ENCODE data around the gene IMPA2.

IMPA2 gene

DNA sequence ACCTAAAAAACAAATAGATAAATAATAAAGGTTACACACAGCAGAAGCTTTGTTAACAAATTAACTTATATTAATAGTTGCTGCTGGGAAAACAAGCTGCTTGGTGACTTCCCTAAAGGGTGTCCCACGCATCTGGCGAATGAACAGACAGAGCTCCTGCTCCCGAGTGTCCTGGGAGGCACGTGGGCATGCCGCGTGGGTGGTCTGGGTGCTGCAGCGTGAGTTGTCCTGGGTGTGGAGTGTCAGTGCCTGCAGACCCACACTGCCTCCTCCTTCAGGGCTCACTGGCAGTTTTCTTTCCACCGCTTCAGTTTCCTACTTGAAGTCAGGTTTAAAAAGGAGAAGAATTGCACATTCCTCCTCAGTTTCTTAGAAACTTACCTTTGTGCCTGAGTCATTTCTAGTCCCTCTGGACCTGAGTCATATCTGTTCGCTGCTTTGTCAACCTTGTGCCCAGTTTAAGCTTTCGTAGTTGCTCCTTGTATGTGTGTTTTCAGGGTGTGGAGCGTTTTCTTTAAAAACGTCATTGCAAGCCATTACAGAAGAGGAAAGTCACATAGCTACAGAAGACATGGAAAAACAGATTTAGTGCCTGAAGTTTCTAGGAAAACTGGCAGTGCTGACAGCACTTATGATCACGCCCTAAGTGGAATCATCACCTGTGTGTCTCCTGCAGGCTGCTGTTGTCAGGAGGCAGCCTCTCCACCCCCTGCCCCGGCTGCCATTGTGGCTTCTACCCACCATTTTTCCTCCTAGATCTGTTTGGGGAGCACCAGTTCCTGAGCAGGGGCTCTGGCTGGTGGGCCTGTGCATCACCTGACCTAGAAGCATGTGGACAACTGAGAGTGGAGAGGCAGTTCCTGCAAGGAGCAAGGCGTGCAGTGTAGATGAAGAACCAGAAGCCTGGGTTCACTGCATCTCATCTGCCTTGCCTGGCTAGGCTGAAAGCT lies 24.5 kb downstream of the IMPA2 start:
- H3K27me3 ChIP-seq (ENCODE audit: control insufficient read depth in 5 of 5, insufficient read depth in 4 of 5, low read length in 5 of 5) = no peaks in the 10 kb centered on the region
- H3K4me1 ChIP-seq (ENCODE audit: control insufficient read depth in 5 of 5, insufficient read depth in 5 of 5, low read length in 5 of 5) = peaks cover 0 to 8% (median 0%) of the 10 kb centered on the region in 5 donors
- H3K27ac ChIP-seq (ENCODE audit: low read depth, low read length) = no peak overlapping the region
- no peak overlapping the region for H3K9ac ChIP-seq (ENCODE audit: low read length in 5 of 5)
- no peak overlapping the region for H3K4me3 ChIP-seq (ENCODE audit: low read depth in 1 of 5, low read length in 5 of 5)
- no peaks in the 10 kb centered on the region for H3K9me3 ChIP-seq (ENCODE audit: control insufficient read depth in 5 of 5, low read length in 5 of 5)
- peaks cover 0 to 58% (median 37%) of the 10 kb centered on the region in 5 donors for H3K36me3 ChIP-seq (ENCODE audit: control insufficient read depth in 5 of 5, insufficient read depth in 5 of 5, low read length in 5 of 5)

DNA sequence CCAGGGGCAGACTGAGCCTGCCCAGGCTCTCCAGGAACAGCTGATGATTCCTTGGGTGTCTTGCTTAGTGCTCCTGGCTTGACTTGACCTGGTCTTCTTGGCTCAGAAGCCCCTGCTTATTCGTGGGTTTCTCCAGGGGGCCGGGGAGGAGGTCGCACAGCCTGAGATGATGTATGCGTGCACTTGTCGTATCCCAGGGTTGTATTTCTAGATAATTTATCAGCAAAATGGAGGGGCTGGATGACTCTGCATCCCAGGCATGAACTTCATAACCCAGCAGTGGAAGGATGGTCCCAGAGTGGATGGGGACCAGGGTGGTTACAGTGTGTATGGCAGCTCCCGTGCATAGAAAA lies 25.2 kb downstream of the IMPA2 start:
- H3K27me3 ChIP-seq (ENCODE audit: control insufficient read depth in 5 of 5, insufficient read depth in 4 of 5, low read length in 5 of 5) = no peaks in the 10 kb centered on the region
- H3K36me3 ChIP-seq (ENCODE audit: control insufficient read depth in 5 of 5, insufficient read depth in 5 of 5, low read length in 5 of 5) = peaks cover 0 to 60% (median 40%) of the 10 kb centered on the region in 5 donors
- H3K4me1 ChIP-seq (ENCODE audit: control insufficient read depth in 5 of 5, insufficient read depth in 5 of 5, low read length in 5 of 5) = peaks cover 0 to 8% (median 0%) of the 10 kb centered on the region in 5 donors
- no peaks in the 10 kb centered on the region for H3K9me3 ChIP-seq (ENCODE audit: control insufficient read depth in 5 of 5, low read length in 5 of 5)
- H3K4me3 ChIP-seq (ENCODE audit: low read depth in 1 of 5, low read length in 5 of 5) = no peak overlapping the region
- H3K9ac ChIP-seq (ENCODE audit: low read length in 5 of 5) = no peak overlapping the region
- no peak overlapping the region for H3K27ac ChIP-seq (ENCODE audit: low read depth, low read length)

DNA sequence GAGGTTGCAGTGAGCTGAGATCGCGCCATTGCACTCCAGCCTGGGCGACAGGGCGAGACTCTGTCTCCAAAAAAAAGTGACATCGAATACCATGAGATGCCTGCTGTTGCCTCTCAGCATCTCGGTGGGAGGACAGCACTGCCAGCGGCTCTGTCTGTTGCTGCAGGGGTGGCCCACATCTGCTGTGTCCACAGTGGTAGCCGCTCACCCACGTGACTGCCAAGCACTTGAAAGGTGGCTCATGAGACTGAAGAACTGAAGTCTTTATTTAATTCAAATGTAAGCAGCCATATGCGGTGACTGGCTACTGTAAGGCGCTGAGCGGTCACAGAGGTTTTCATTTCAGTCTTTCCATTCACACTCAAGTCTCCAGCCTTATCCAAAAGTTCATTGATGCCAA lies 25.8 kb downstream of the IMPA2 start:
- H3K9ac ChIP-seq (ENCODE audit: low read length in 5 of 5) = no peak overlapping the region
- H3K27ac ChIP-seq (ENCODE audit: low read depth, low read length) = no peak overlapping the region
- no peaks in the 10 kb centered on the region for H3K27me3 ChIP-seq (ENCODE audit: control insufficient read depth in 5 of 5, insufficient read depth in 4 of 5, low read length in 5 of 5)
- H3K9me3 ChIP-seq (ENCODE audit: control insufficient read depth in 5 of 5, low read length in 5 of 5) = no peaks in the 10 kb centered on the region
- H3K4me1 ChIP-seq (ENCODE audit: control insufficient read depth in 5 of 5, insufficient read depth in 5 of 5, low read length in 5 of 5) = peaks cover 0 to 8% (median 0%) of the 10 kb centered on the region in 5 donors
- no peak overlapping the region for H3K4me3 ChIP-seq (ENCODE audit: low read depth in 1 of 5, low read length in 5 of 5)
- H3K36me3 ChIP-seq (ENCODE audit: control insufficient read depth in 5 of 5, insufficient read depth in 5 of 5, low read length in 5 of 5) = peaks cover 0 to 62% (median 45%) of the 10 kb centered on the region in 5 donors

DNA sequence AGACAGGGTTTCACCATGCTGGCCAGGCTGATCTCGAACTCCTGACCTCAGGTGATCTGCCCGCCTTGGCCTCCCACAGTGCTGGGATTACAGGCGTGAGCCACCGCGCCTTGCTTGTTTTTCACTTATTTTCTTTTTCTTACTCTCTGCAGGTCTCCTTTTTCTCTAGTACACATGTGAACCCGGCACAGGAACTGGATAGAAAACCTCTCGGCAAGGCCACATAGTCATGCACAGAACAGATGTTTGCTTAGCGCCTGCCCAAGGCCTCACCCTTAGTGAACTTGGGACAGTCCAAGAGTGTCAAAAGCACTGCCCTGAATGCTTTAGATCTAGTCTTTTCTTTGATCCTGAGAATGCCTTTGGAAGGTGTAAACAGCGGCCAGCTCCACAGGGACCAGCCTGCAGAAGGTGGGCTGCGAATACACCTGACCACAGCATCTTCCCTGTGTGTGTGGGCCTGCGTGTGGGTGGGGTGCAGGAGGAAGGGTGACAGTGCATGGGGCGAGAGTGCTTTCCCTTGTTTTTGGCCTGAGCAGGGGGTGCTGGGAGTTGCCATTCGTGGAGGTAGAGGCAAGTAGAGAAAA lies 27.0 kb downstream of the IMPA2 start:
- Histone ChIP-seq H3K36me3 (ENCODE audit: control insufficient read depth in 5 of 5, insufficient read depth in 5 of 5, low read length in 5 of 5) (peaks cover 0 to 73% (median 43%) of the 10 kb centered on the region in 5 donors), H3K27ac (ENCODE audit: low read depth, low read length) (no peak overlapping the region), H3K27me3 (ENCODE audit: control insufficient read depth in 5 of 5, insufficient read depth in 4 of 5, low read length in 5 of 5) (no peaks in the 10 kb centered on the region), H3K4me3 (ENCODE audit: low read depth in 1 of 5, low read length in 5 of 5) (no peak overlapping the region), H3K9ac (ENCODE audit: low read length in 5 of 5) (no peak overlapping the region), H3K9me3 (ENCODE audit: control insufficient read depth in 5 of 5, low read length in 5 of 5) (no peaks in the 10 kb centered on the region), H3K4me1 (ENCODE audit: control insufficient read depth in 5 of 5, insufficient read depth in 5 of 5, low read length in 5 of 5) (peaks cover 0 to 8% (median 0%) of the 10 kb centered on the region in 5 donors)

DNA sequence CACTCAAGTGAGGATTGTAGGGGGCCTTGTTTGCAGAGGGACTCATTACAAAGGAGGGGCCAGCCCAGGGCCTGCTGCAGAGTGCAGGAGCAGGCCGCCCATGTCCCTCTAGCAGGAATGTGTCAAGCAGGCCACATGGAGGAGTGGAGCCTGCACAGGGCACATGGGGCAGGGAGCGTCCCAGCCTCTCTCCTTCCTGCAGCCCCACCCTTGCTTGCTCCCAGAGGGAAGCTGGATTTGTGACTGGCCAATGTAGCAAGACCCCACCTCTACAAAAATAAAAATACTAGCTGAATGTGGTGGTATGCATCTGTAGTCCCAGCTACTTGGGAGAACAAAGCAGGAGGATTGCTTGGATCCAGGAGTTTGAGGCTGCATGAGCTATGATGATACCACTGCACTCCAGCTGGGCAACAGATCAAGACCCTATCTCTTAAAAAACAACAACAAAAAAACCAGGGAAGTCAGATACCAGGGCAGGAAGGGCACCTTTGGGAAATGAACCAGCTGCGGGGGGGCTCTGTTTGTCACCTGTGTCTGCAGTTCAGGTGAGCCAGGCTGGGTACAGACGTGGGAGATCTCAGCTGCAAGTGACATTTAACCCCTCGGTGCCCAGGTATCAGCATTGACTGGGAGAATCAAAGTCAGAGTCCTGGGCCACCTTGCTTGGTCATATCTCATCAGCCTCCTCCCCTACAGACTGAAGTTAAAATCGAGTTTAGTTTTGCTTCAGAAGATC lies 27.7 kb downstream of the IMPA2 start:
- no peaks in the 10 kb centered on the region for H3K27me3 ChIP-seq (ENCODE audit: control insufficient read depth in 5 of 5, insufficient read depth in 4 of 5, low read length in 5 of 5)
- H3K36me3 ChIP-seq (ENCODE audit: control insufficient read depth in 5 of 5, insufficient read depth in 5 of 5, low read length in 5 of 5) = peaks cover 0 to 75% (median 44%) of the 10 kb centered on the region in 5 donors
- no peak overlapping the region for H3K27ac ChIP-seq (ENCODE audit: low read depth, low read length)
- no peak overlapping the region for H3K9ac ChIP-seq (ENCODE audit: low read length in 5 of 5)
- peaks cover 0 to 8% (median 3%) of the 10 kb centered on the region in 5 donors for H3K4me1 ChIP-seq (ENCODE audit: control insufficient read depth in 5 of 5, insufficient read depth in 5 of 5, low read length in 5 of 5)
- no peaks in the 10 kb centered on the region for H3K9me3 ChIP-seq (ENCODE audit: control insufficient read depth in 5 of 5, low read length in 5 of 5)
- no peak overlapping the region for H3K4me3 ChIP-seq (ENCODE audit: low read depth in 1 of 5, low read length in 5 of 5)

DNA sequence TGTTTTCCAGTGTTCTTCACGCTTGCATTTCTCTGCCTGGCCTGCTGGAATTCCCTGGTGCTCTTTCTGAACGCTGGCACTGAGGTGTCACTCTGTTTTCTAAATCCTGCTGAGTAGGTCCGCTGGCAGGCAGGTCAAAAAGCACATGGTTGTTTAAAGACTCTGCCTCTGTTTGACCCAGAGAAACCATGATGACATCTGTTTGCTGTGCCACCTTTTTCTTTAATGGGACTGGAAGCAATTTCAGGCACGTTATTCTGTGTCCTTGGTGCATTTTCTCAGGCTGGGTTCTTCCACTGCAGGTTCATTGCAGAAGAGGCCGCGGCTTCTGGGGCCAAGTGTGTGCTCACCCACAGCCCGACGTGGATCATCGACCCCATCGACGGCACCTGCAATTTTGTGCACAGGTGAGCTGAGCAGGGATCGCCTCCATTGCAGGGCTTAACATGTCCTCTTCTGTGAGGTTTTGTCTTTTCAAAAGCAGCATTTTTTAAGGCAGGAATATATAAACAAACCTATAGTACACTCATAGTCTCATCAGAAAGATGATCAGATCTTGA lies 28.4 kb downstream of the IMPA2 start:
- Histone ChIP-seq H3K4me3 (ENCODE audit: low read depth in 1 of 5, low read length in 5 of 5) (no peak overlapping the region), H3K9me3 (ENCODE audit: control insufficient read depth in 5 of 5, low read length in 5 of 5) (no peaks in the 10 kb centered on the region), H3K36me3 (ENCODE audit: control insufficient read depth in 5 of 5, insufficient read depth in 5 of 5, low read length in 5 of 5) (peaks cover 0 to 81% (median 48%) of the 10 kb centered on the region in 5 donors), H3K4me1 (ENCODE audit: control insufficient read depth in 5 of 5, insufficient read depth in 5 of 5, low read length in 5 of 5) (peaks cover 0 to 8% (median 3%) of the 10 kb centered on the region in 5 donors), H3K27ac (ENCODE audit: low read depth, low read length) (no peak overlapping the region), H3K27me3 (ENCODE audit: control insufficient read depth in 5 of 5, insufficient read depth in 4 of 5, low read length in 5 of 5) (no peaks in the 10 kb centered on the region), H3K9ac (ENCODE audit: low read length in 5 of 5) (no peak overlapping the region)

DNA sequence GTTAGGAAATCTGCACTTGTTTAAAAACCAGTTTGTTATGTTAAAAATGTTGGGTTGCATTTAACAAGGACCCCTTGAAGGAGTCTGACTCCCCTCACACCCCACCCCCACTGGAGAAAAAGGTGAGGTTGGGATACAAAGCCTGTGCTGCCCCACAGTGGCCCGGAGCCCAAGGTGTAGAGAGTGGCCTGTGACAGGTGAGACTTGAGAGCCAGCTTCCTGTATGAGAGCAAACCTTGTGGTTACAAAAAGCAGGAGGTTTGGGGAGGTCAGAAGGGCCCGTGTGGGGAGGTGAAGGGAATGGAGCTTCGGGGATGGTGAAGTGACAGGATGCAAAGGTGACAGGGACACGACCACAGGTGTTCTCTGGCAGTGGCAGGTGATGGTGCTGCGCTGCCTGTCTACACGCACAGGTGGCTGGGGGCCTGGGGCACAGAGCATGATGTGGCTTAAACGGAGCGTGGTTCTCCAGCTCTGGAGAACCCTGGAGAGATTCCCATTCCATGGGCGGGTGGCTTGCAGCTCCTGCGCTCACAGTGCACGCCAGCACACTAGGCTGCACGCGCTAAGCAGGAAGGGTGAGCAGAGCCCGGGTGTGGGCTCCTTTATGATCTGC lies 29.0 kb downstream of the IMPA2 start:
- Histone ChIP-seq H3K27me3 (ENCODE audit: control insufficient read depth in 5 of 5, insufficient read depth in 4 of 5, low read length in 5 of 5) (no peaks in the 10 kb centered on the region), H3K36me3 (ENCODE audit: control insufficient read depth in 5 of 5, insufficient read depth in 5 of 5, low read length in 5 of 5) (peaks cover 0 to 84% (median 49%) of the 10 kb centered on the region in 5 donors), H3K9me3 (ENCODE audit: control insufficient read depth in 5 of 5, low read length in 5 of 5) (no peaks in the 10 kb centered on the region), H3K4me3 (ENCODE audit: low read depth in 1 of 5, low read length in 5 of 5) (no peak overlapping the region), H3K9ac (ENCODE audit: low read length in 5 of 5) (no peak overlapping the region), H3K4me1 (ENCODE audit: control insufficient read depth in 5 of 5, insufficient read depth in 5 of 5, low read length in 5 of 5) (peaks cover 0 to 12% (median 6%) of the 10 kb centered on the region in 5 donors), H3K27ac (ENCODE audit: low read depth, low read length) (no peak overlapping the region)

DNA sequence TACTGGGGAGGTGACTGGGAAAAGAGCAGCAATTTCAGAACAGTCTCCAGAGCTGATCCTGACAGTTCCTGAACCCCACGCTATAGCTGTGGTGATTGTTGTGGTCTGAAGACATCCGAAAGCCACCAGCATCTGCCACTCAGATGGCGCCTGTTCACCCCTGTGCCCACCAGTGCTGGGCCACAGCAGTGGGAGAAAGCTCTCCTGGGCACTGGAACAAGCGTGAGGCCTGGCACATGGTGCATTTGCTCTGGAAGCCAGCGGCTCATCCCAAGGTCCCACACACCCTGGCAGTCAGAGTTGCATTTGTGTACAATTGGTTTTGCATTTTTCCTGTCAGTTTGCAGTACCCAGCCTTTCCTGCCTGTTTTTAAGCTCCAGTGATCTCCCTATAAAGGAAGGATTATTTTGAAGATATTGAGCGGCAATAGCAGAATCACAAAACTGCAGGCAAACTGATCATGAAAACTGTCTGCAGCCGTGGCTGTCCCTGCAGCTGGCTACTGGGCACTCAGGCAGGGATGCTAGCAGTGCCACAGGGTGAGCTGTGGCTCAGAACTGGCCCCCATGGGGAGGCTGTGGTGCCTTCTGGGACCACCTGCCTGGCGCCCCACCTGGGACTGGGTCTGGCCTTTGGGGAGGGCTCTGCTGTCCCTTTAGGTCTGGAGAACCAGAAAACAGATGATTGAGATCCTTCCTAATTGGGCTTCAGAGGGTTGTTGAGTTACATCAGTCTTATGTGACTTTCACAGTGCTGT lies 30.1 kb downstream of the IMPA2 start:
- Histone ChIP-seq H3K9me3 (ENCODE audit: control insufficient read depth in 5 of 5, low read length in 5 of 5) (no peaks in the 10 kb centered on the region), H3K4me3 (ENCODE audit: low read depth in 1 of 5, low read length in 5 of 5) (no peak overlapping the region), H3K27me3 (ENCODE audit: control insufficient read depth in 5 of 5, insufficient read depth in 4 of 5, low read length in 5 of 5) (no peaks in the 10 kb centered on the region), H3K27ac (ENCODE audit: low read depth, low read length) (no peak overlapping the region), H3K4me1 (ENCODE audit: control insufficient read depth in 5 of 5, insufficient read depth in 5 of 5, low read length in 5 of 5) (peaks cover 0 to 16% (median 13%) of the 10 kb centered on the region in 5 donors), H3K9ac (ENCODE audit: low read length in 5 of 5) (no peak overlapping the region), H3K36me3 (ENCODE audit: control insufficient read depth in 5 of 5, insufficient read depth in 5 of 5, low read length in 5 of 5) (peaks cover 0 to 80% (median 44%) of the 10 kb centered on the region in 5 donors)

DNA sequence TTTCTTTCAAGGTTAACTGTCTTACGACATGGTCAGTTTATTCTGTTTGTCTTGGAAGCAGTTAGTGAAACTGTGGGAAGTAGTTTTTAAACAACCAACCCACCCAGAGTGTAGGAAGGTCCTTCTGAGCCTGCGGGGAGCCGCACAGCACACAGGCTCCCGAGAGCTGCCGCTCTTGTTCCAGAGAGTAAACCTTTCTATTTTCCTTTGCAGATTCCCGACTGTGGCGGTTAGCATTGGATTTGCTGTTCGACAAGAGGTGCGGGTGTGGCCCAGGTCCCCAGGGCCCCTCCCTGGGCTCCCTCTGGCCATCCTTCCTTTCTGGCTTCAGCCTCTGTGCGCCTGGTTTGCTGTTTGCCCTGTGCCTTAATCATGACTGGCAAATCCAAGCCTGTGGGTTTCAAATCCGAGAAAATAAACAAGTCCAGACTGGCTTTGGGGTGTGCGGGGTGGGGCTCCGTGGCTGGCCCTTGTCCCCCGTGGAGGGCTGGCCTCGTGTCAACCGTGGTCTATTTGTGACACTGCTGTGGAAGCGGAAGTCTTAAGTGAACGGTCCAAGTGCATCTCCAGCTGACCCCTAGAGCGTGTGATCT lies 30.7 kb downstream of the IMPA2 start:
- no peak overlapping the region for H3K9ac ChIP-seq (ENCODE audit: low read length in 5 of 5)
- no peaks in the 10 kb centered on the region for H3K27me3 ChIP-seq (ENCODE audit: control insufficient read depth in 5 of 5, insufficient read depth in 4 of 5, low read length in 5 of 5)
- H3K4me3 ChIP-seq (ENCODE audit: low read depth in 1 of 5, low read length in 5 of 5) = no peak overlapping the region
- no peaks in the 10 kb centered on the region for H3K9me3 ChIP-seq (ENCODE audit: control insufficient read depth in 5 of 5, low read length in 5 of 5)
- H3K27ac ChIP-seq (ENCODE audit: low read depth, low read length) = no peak overlapping the region
- peaks cover 0 to 16% (median 13%) of the 10 kb centered on the region in 5 donors for H3K4me1 ChIP-seq (ENCODE audit: control insufficient read depth in 5 of 5, insufficient read depth in 5 of 5, low read length in 5 of 5)
- H3K36me3 ChIP-seq (ENCODE audit: control insufficient read depth in 5 of 5, insufficient read depth in 5 of 5, low read length in 5 of 5) = peaks cover 0 to 77% (median 46%) of the 10 kb centered on the region in 5 donors

Measured in subcutaneous abdominal adipose tissue (tissue), 5 donors.